HG03469 (cell line): ENCODE results near the gene PRR7.

Experiments
- ATAC-seq: cut with Tn5 transposase; IDR thresholded peaks from one replicate; pipeline ENCODE4 v1.9.1; 2021; ENCODE audit warnings: mild to moderate bottlenecking, moderate library complexity, moderate number of reproducible peaks; ENCODE audit not compliant: unreplicated experiment

PRR7 gene

DNA sequence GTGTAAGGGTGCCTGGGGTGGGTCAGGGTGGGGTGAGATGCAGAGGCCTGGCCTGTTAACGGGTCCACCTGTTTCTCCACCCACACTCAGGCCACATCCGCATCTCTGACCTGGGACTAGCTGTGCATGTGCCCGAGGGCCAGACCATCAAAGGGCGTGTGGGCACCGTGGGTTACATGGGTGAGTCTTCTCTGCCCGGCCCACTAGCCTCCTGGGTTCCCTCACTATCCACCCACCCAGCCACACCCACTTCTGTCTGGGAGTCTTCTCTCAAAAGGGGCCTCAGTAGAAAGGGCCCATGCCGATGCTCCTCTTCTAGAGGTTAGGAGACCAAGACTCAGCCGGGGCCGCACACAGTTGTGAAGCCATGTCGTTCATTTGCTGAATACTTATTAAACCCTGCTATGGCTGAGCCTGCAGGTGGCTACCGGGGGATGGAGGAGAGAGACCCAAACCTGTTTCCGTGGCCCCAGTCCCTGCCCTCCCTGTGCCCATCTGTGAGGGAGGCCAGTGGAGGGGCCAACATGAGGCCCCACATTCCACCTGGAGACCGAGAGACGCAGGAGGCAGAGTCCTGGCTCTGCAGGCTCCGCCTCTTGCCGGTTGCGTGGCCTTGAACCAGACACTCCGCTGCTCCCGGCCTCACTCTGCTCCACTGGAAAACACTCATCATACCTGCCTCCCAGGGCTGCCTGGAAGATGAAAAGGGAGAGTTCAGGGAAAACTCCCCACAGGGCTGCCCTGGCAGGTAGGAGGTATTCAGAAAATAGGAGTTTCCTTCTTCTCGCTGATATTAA is 11.5 kb upstream of the PRR7 start:
- ATAC-seq: no peak

DNA sequence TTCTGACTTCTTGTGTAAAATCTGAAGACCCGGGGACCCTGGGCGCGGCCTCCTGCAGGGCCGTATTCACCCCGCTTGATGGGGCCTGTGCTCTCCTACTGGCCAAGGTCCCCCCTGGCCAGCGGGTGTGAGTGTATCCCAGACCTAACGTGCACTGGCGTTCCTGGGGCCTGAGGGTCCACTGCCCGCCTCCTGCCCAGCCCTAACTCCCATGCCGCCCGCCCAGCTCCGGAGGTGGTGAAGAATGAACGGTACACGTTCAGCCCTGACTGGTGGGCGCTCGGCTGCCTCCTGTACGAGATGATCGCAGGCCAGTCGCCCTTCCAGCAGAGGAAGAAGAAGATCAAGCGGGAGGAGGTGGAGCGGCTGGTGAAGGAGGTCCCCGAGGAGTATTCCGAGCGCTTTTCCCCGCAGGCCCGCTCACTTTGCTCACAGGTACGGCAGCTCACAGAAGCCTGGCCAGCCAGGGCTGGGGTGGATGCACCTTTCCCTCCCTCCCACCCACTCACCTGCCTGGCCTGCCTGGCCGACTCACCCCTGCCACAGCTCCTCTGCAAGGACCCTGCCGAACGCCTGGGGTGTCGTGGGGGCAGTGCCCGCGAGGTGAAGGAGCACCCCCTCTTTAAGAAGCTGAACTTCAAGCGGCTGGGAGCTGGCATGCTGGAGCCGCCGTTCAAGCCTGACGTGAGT is 10.6 kb upstream of the PRR7 start:
- no peak for ATAC-seq

DNA sequence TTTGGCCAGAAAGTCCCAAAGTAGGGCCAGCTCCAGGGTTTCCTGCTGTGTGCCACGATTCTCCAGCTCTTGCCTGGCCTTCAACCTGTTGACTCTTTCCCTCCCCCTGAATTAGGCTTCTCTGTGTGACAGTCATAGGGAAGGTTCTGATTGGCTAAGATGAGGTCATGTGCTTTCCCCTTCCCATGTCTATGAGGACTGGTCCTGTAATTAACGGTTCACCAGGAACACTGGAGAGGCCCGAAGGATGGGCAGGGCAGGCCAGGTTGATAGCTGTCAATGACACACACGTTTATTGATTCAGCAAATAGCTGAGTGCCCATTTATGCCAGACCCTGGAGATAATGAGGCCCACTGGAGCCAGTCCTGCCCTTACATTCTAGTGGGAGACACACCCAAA is 9.0 kb upstream of the PRR7 start:
- no peak for ATAC-seq

DNA sequence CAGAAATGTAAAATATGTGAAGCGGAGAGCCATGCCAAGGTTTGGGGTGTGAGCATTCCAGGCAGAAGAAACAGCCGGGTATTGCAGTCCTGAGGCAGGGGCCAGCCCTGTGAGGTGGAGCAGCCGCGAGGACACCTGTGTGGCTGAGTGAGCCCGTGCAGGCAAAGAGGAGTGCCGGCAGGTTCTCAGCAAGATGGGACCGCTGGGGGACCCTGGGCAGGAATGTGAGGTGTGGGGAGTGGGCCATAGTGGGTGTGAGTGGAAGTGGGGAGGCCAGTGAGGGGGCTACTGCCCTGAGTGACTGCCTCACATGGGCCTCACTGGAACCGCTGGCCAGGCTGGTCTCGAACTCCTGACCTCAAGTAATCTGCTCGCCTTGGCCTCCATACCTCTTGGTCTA is 8.1 kb upstream of the PRR7 start:
- no peak for ATAC-seq

DNA sequence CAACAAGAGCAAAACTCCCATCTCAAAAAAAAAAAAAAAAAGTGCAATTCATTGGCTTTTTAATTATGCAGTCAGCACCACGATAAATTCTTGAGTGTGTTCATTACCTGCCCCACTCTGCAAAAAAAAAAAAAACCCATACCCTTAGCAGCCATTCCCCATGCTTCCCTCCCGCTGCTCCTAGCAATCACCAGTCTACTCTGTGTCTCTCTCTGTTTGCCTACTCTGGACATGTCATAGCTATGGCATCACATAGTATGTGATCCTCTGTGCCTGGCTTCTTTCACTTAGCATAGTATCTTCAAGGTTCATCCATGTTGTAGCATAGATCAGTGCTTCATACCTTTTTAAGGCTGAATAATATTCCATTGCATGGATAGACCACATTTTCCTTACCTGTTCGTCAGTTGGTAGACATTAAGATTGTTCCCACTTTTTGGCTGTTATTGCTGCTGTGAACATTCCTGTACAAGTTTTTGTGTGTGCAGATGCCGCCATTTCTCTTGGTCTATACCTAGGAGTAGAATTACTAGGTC is 7.0 kb upstream of the PRR7 start:
- no peak for ATAC-seq

DNA sequence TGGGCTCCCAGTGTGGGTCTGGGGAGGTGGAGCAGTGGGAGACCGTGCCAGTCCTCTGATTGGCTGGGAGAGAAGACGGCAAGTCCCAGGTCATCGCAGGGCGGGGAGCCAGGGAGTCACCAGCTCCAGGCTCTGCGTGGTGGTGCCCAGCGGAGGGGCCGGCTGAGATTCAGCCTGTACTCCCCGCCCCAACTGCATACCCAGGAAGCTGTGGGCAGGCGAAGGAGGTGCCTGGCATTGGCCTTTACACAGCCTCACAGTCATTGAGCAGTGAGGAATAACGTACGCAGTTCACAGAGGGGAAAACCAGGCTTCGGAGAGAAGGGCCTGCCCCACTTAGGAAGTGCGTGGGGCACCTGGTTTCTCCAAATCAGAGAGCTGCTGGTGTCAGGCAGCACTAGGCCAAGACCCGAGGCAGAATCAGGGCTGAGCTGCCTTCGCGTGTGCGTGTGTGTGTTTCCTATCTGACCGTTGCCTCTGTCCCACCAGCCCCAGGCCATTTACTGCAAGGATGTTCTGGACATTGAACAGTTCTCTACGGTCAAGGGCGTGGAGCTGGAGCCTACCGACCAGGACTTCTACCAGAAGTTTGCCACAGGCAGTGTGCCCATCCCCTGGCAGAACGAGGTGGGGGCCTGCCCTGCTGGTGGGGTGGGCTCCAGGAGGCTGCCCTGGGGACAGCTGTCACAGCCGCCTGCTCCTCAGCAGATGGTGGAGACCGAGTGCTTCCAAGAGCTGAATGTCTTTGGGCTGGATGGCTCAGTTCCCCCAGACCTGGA is 6.2 kb upstream of the PRR7 start:
- no peak for ATAC-seq

DNA sequence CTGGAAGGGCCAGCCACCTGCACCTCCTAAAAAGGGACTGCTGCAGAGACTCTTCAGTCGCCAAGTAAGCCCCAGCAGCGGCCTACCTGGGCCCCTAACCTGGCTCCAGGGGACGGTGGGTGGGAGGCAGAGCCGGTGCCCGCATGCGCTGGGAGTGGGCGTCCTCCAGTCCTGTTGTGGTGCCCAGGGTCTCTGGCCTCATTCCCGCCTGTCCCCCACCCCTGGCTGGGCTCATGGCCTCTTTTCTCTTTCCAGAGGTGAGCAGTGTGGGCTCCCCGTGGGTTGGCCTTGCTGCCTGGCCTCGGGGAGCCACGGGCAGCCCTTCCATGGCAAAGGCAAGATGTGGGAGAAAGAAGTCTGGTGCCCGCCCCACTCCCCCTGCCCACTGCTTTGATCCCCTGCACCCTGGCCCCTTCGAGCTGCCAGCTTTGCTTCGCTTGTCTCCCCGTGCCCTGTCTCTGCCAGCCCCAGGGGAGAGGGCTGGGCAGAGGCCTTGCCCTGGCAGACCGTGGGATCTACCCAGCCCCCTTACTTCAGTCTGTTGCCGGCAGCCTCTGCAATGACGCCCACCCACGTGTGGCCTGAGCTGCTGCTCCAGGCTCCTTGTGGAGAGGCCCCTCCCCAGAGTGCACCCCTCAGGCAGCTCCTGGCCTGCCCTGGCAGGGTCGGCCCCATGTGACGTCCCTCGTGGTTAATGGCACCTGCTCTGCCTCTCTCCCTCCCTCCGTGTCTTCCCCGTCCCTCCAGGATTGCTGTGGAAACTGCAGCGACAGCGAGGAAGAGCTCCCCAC is 5.4 kb upstream of the PRR7 start:
- ATAC-seq: no peak

DNA sequence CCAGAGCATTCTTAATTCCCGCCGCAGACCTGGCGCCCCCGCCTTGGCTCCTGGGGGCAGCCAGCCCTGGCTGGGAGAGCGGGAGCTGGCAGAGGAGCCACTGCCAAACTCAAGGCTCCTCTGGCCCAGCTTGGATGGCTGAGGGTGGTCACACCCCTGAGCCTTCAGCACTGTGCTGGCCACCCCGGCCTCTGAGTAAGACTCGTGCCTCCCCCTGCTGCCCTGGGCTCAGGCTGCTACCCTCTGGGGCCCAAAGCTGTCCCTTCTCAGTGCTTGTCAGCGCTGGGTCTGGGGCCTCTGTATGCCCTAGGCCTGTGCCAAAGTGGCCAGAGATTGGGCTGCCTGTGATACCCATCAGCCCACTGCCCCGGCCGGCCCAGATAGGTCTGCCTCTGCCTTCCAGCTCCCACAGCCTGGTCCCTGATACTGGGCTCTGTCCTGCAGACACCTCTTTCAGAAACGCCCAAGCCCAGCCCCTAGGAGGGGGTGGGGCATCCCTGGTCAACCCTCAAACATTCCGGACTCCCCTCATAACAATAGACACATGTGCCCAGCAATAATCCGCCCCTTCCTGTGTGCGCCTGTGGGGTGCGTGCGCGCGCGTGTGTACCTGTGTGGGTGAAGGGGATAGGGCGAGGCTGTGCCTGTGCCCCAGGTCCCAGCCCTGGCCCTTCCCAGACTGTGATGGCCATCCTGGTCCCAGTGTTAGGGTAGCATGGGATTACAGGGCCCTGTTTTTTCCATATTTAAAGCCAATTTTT is 4.4 kb upstream of the PRR7 start:
- no peak for ATAC-seq

DNA sequence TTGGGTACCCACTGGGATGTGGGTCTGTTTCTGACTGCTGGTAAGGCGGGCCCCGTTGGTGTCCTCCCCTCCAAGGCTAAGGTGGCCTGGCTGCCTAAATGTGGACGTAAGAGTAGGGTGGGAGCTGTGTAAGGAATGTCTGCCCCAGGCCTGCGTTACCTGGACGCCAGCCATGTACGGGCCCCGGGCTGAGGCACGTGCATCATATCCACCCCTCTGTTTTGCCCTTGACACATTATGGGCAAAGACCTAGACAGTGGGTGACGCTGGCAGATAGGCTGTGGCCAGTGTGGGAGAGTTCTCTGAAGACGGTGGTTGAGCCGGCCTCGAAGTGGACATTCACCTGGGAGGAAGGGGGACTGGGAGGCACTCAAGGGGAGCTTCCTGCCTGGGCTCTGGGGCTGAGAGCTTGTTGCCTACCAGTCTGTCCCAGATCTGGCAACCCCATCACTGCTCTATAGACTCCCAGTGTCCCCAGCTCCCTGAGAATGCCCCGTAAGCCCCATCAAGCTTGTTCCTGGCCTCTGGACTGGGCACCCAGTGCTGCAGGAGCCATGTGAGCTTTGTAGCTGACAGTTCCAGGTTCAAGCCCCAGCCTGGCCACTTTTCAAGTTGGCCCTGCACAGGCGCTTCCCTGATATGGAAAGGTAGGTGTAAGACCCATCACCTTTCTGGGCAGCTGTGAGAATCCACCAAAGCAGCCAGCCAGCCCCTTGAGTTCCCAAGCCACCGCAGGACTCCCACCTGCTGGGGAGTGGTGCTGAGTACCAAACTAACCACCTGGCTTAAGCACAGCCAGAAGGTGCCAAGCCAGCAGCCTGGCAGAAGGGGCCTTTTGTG is 3.2 kb upstream of the PRR7 start:
- ATAC-seq: no peak

DNA sequence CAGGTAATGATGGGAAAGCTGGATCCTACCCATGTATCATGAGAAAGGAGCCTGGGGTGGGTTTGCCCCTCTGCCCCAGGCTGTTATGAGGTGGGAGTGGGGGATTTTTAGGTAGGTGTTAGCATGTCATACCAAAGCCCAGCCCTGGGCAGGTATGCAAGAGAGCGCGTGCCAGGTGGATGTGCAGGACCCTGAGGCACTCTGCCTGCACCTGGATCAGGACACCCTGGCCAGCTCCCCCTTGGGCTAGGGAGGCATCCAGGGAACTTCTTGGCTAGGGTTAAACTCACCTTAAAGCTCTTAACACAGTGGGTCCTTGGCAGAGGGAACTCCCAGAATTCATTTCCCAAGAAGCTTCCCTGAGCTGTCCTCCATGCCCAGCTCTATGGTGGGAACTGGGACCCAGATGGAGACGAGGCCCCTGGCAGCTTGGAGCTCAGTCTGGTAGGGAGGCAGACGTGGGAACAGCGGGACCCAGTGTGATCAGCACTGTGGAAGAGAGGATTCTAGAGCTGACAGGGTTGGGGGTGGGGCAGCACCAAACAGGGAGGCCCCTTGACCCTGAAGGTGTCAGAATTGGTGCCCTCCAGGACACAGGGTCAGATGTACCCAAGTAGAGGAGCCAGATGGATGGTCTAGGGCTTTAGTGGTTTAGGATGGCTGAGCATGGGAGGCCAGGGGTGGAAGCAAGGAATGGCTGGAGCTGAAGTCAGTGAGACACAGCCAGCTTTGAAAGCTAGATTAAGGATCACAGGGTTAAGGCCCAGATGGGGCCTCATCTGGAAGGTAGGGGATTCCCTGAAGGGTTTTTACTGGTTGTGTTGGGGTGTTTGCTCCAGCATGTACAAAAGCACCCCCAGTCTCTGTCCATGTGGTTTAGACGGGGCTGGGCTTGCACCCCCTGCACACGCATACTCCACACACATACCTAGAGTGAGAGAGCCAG is 2.2 kb upstream of the PRR7 start:
- no peak for ATAC-seq

DNA sequence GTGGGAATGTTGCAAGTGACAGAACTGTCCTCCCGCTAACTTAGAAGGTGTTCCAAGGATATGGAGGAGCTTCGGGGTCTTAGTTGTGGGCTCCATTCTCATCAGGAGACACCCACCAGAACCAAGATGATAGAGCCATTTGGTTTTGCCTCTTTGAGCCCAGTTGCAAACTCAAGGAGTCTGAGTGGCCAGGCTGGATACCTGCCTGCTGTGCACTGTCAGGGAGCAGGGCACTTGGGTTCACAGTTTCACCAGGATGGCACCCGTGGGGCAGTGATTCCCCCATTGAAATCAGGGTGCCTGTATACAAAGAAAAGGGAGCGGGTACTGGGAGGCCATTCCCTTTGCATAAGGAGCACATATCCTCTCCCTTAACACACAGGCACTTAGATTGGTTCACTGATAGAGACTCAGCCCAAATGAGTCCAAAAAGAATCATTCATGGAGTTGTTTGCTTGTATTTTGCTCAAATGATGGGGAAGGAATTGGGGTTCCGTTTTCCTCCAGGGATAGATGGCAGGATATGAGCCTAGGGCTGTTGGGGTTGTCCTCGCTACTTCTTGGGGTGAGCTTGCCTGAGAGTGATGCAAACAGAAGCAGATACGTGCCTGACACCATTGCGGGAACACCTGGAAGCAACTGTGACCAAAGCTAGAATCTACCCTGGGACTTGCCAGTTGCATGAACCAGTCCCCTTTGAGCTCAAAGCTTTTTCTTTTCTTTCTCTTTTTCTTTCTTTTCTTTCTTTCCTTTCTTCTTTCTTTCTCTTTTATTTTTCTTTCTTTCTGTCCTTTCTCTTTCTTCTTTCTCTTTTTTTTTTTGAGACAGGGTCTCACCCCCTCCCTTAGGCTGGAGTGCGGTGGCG is 1.3 kb upstream of the PRR7 start:
- ATAC-seq: no peak

DNA sequence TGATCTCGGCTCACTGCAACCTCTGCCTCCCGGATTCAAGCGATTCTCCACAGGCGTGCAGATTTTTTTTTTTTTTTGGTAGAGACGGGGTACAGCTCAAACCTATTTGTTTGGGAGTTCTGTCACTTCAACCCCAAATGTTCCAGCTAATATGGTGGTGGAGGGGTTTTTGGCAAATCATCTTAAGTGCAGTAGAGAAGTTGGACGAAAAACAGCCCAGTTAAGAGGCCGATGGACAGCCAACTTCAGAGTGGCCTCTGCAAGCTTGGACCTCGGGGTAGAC is 756 bp upstream of the PRR7 start:
- ATAC-seq: no peak

DNA sequence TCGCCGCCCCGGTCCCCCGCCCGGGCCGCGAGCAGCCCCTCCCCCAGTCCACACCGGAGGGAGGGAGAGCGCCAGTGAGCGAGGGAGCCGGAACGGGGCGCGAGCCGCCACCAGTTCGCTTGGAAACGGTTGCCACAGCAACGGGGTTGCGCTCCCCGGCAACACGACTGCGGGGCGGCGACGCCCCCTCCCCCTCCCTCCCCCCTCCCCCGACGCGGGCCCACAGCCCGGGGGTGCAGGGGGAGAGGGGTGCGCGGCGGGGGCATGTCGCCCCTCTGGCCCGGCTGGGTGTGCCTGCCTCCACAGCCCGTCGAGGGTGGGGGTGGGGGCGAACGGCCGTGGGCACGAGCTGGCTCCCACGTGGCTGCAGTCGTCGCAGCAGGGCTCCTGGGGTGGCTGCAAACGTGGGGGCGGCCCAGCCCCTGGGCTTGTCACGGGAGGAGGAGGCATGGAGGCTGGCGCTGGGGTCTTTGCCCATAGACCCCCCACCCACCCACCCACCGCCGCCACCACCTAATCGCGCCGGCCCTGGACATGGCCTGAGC is 524 bp downstream of the PRR7 start:
- peak; percentile 15 for ATAC-seq

DNA sequence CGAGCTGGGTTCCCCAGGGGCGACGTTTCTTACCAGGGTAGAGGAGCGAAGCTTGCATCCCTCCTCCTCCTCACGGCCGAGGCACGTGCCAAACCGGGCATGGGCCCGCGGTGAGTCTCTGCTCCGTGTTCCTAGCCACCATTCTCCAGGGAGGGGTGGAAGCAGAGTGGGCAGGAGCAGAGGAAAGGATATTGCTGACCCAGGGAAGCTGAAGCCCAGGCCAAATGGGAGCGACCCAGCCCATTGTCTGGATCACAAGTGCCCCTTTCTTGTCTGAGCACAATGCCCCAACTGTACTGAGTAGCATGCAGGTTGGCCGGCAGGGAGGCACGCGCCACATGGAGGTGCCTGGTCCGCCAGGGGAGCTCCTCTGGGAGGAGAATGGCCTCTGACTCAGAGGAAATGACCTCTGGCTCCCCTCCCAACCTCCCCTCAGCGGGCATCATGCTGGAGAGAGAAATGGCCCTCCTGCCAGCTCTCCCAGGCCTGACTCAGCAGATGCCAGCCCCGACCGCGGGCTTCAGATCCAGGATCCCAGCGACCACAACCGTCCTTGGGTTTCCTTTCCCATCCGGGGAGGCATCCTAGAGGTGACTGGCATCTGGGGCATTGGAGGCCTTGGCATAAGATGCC is 1.1 kb downstream of the PRR7 start:
- no peak for ATAC-seq

DNA sequence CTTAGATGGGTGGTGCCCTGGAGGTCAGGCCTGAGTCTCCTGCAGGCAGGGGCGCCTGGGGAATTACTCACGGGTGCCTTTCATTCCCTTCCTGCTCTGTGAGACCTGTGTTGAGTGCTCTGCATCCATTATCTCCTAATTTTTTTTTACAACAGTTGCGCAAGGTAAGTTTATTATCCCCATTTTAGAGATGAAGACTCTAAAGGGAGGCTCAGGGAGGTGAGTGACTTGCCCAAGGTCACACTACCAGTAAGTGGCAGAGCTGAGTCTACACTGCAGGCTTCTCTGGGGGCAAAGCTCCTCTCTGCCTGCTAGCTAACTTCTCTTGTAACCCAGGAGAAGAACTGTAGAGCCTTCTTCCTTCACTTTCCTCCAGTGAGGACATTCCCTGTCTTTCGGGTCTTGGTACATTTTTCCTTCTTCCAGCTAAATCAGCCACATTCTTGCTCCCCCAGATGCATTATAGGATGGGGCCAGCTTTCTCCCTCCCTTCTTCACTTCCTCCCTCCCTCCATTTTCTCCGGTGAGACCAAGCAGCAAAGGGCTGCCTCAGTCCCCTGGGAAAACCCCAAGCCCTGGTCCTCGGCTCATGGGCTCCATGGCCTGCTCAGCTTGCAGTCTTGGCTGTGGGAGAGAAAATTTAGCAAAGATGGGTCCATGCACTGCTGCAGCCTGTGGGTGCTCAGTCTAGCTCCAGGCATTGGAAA is 1.8 kb downstream of the PRR7 start:
- no peak for ATAC-seq
